ENCODE results near the gene LCP1. TPM values are rescaled to one million over a fixed set of nuclear protein-coding genes. Genes with fewer than 3 reads are reported as not detected.

LCP1 gene
- total and polyA plus RNA-seq, 3 donors from 2014 or later, result 24.1 to 80.5 (median 48.7) TPM

GRCh38 chr13:46121597-46122163, 60.3 kb downstream of the LCP1 start:
- H3K36me3 ChIP-seq (ENCODE audit: low read depth, missing control alignments), result no peaks in the 10 kb centered on the region
- TF ChIP-seq CTCF (IDR thresholded peaks at IDR 0.05), result no peak
- no peak for TF ChIP-seq POLR2A (IDR thresholded peaks at IDR 0.05)
- H3K27me3 ChIP-seq, result no peaks in the 10 kb centered on the region
- H3K4me1 ChIP-seq, result peaks cover 7% of the 10 kb centered on the region
- H3K27ac ChIP-seq, result no peak overlapping the region
- 73 to 74% methylated on average over 4 of the region's 4 CpGs for WGBS, 2 donors
- DNase-seq, result no peak
- H3K4me3 ChIP-seq, result no peak overlapping the region
- H3K9me3 ChIP-seq, result no peaks in the 10 kb centered on the region
- intact Hi-C loops (cut with DNase I; ENCODE audit: low total_unique reads), result no loop called here

- H3K4me1 ChIP-seq, result peaks cover 7% of the 10 kb centered on the region
- H3K27ac ChIP-seq, result no peak overlapping the region
- no peak overlapping the region for H3K4me3 ChIP-seq
- intact Hi-C loops (cut with DNase I; ENCODE audit: low total_unique reads), result no loop called here
- no peaks in the 10 kb centered on the region for H3K27me3 ChIP-seq
- H3K9me3 ChIP-seq, result no peaks in the 10 kb centered on the region
- 66 to 68% methylated on average over 2 of the region's 2 CpGs for WGBS, 2 donors
- TF ChIP-seq CTCF (IDR thresholded peaks at IDR 0.05) (no peak), POLR2A (IDR thresholded peaks at IDR 0.05) (no peak)
- DNase-seq, result no peak
- no peaks in the 10 kb centered on the region for H3K36me3 ChIP-seq (ENCODE audit: low read depth, missing control alignments)
These were observed 60.9 kb downstream of the LCP1 start for GRCh38 chr13:46121033-46121432.

GRCh38 chr13:46119883-46120614, 61.9 kb downstream of the LCP1 start:
- 31 to 44% methylated on average over 6 of the region's 6 CpGs for WGBS, 2 donors

GRCh38 chr13:46116653-46117502, 65.1 kb downstream of the LCP1 start:
- intact Hi-C loops (cut with DNase I; ENCODE audit: low total_unique reads), result no loop called here
- TF ChIP-seq POLR2A (IDR thresholded peaks at IDR 0.05) (no peak), CTCF (IDR thresholded peaks at IDR 0.05) (no peak)
- Histone ChIP-seq H3K4me1 (peaks cover 7% of the 10 kb centered on the region), H3K27ac (no peak overlapping the region), H3K9me3 (no peaks in the 10 kb centered on the region), H3K27me3 (no peaks in the 10 kb centered on the region), H3K36me3 (ENCODE audit: low read depth, missing control alignments) (no peaks in the 10 kb centered on the region), H3K4me3 (no peak overlapping the region)
- WGBS, 2 donors, result 80 to 83% methylated on average over 4 of the region's 4 CpGs
- DNase-seq, result no peak

More at GRCh38 chr13:46119883-46120614, 61.9 kb downstream of the LCP1 start:
- H3K36me3 ChIP-seq (ENCODE audit: low read depth, missing control alignments), result no peaks in the 10 kb centered on the region
- no peak overlapping the region for H3K27ac ChIP-seq
- H3K9me3 ChIP-seq, result no peaks in the 10 kb centered on the region
- intact Hi-C loops (cut with DNase I; ENCODE audit: low total_unique reads), result no loop called here
- peak; percentile 69 for DNase-seq
- H3K27me3 ChIP-seq, result no peaks in the 10 kb centered on the region
- peaks cover 7% of the 10 kb centered on the region for H3K4me1 ChIP-seq
- no peak overlapping the region for H3K4me3 ChIP-seq
- TF ChIP-seq CTCF (IDR thresholded peaks at IDR 0.05) (no peak), POLR2A (IDR thresholded peaks at IDR 0.05) (no peak)
